GM23338 (cell line): ENCODE results near the gene SIX5. TPM values are rescaled to one million over a fixed set of nuclear protein-coding genes. Genes with fewer than 3 reads are reported as not detected.

Experiments used
- ATAC-seq: fragments of 200-7000 bp; cut with Tn5 transposase; 3 replicates; pipeline ENCODE4 v1.9.1; 2020
- DNase-seq: peaks from one replicate; pipeline ENCODE4 v3.0.0-alpha.2; 2015; ENCODE audit warnings: low spot score
- H2AFZ ChIP-seq: fragments of 200-600 bp; sonication (generic); 2 replicates; pipeline ENCODE4 v1.8.0; 2016; ENCODE audit warnings: antibody characterized with exemption, mild to moderate bottlenecking, moderate library complexity
- H3F3A ChIP-seq: fragments of 200-600 bp; sonication (generic); replicated peaks from 2 replicates; pipeline ENCODE4 v1.8.0; 2017; ENCODE audit warnings: antibody characterized with exemption, mixed run types, low read depth
- H3K27ac ChIP-seq: fragments of 200-600 bp; sonication (generic); 2 replicates; pipeline ENCODE4 v1.6.1; 2016; ENCODE audit warnings: low read depth
- H3K27me3 ChIP-seq: fragments of 200-600 bp; sonication (generic); 2 replicates; pipeline ENCODE4 v1.8.0; 2016; ENCODE audit warnings: mild to moderate bottlenecking, mixed run types, moderate library complexity; ENCODE audit not compliant: insufficient read depth
- H3K36me3 ChIP-seq: fragments of 200-600 bp; sonication (generic); 2 replicates; pipeline ENCODE4 v1.8.0; 2016; ENCODE audit warnings: mild to moderate bottlenecking; ENCODE audit not compliant: insufficient read depth
- H3K4me1 ChIP-seq: fragments of 200-600 bp; sonication (generic); 2 replicates; pipeline ENCODE4 v1.8.0; 2016; ENCODE audit warnings: mild to moderate bottlenecking, moderate library complexity; ENCODE audit not compliant: insufficient read depth
- H3K4me2 ChIP-seq: fragments of 200-600 bp; sonication (generic); 2 replicates; pipeline ENCODE4 v1.7.1; 2017; ENCODE audit warnings: mixed run types
- H3K4me3 ChIP-seq: fragments of 200-600 bp; sonication (generic); 2 replicates; pipeline ENCODE4 v1.6.1; 2016; ENCODE audit warnings: mixed run types
- H3K79me2 ChIP-seq: fragments of 200-600 bp; sonication (generic); replicated peaks from 2 replicates; pipeline ENCODE4 v1.8.0; 2017; ENCODE audit warnings: mild to moderate bottlenecking; ENCODE audit not compliant: insufficient read depth
- H3K9me2 ChIP-seq: fragments of 200-600 bp; sonication (generic); 2 replicates; pipeline ENCODE4 v1.8.0; 2017; ENCODE audit not compliant: insufficient read depth
- H4K20me1 ChIP-seq: fragments of 200-600 bp; sonication (generic); replicated peaks from 2 replicates; pipeline ENCODE4 v1.8.0; 2017; ENCODE audit warnings: mild to moderate bottlenecking; ENCODE audit not compliant: insufficient read depth
- H3K27ac Mint-ChIP-seq: 2 replicates; pipeline ENCODE4 v1.8.0; 2020; ENCODE audit warnings: inconsistent platforms, mild to moderate bottlenecking, moderate library complexity, mixed read lengths
- H3K27me3 Mint-ChIP-seq: 3 replicates; pipeline ENCODE4 v1.8.0; 2022; ENCODE audit warnings: low read depth, mild to moderate bottlenecking, moderate library complexity, mixed read lengths, inconsistent platforms; ENCODE audit not compliant: insufficient read depth, poor library complexity
- H3K36me3 Mint-ChIP-seq: 3 replicates; pipeline ENCODE4 v1.8.0; 2021; ENCODE audit warnings: low read depth, mild to moderate bottlenecking, inconsistent platforms, moderate library complexity, mixed read lengths
- H3K4me1 Mint-ChIP-seq: 3 replicates; pipeline ENCODE4 v1.8.0; 2020; ENCODE audit warnings: mild to moderate bottlenecking, inconsistent platforms, mixed read lengths
- H3K4me3 Mint-ChIP-seq: 3 replicates; pipeline ENCODE4 v1.8.0; 2021; ENCODE audit warnings: moderate library complexity, mild to moderate bottlenecking, inconsistent platforms, mixed read lengths
- H3K9me3 Mint-ChIP-seq: 3 replicates; pipeline ENCODE4 v1.8.0; 2020; ENCODE audit warnings: moderate library complexity, mild to moderate bottlenecking, inconsistent platforms, mixed read lengths
- CREB1 ChIP-seq: fragments of 250-450 bp; sonication (Bioruptor Pico); IDR thresholded peaks from 2 replicates; pipeline ENCODE4 v1.5.0; 2020; ENCODE audit warnings: low read depth, mild to moderate bottlenecking, moderate library complexity
- EZH2 ChIP-seq: fragments of 200-600 bp; sonication (generic); IDR thresholded peaks from one replicate; pipeline ENCODE4 v1.8.0; 2017; ENCODE audit warnings: antibody characterized with exemption, mild to moderate bottlenecking, low read depth; ENCODE audit not compliant: unreplicated experiment
- EZH2phosphoT487 ChIP-seq: fragments of 200-600 bp; sonication (generic); IDR thresholded peaks from one replicate; pipeline ENCODE4 v1.8.1; 2018; ENCODE audit warnings: antibody characterized with exemption; ENCODE audit not compliant: unreplicated experiment
- JUNB ChIP-seq: IDR thresholded peaks from one replicate; pipeline ENCODE4 v1.6.1; 2016; ENCODE audit warnings: antibody characterized with exemption; ENCODE audit not compliant: unreplicated experiment
- NANOG ChIP-seq: IDR thresholded peaks from 2 replicates; pipeline ENCODE4 v1.6.1; 2016; ENCODE audit warnings: antibody characterized with exemption, borderline replicate concordance
- POLR2AphosphoS5 ChIP-seq: IDR thresholded peaks from 2 replicates; pipeline ENCODE4 v1.6.1; 2016; ENCODE audit warnings: antibody characterized with exemption, low read depth
- REST ChIP-seq: IDR thresholded peaks from one replicate; pipeline ENCODE4 v1.6.1; 2018; ENCODE audit warnings: antibody characterized with exemption; ENCODE audit not compliant: unreplicated experiment
- STAT1 ChIP-seq: IDR thresholded peaks from one replicate; pipeline ENCODE4 v1.6.1; 2016; ENCODE audit warnings: antibody characterized with exemption; ENCODE audit not compliant: unreplicated experiment
- ZNF114 ChIP-seq: fragments of 250-450 bp; sonication (Bioruptor Pico); IDR thresholded peaks from 2 replicates; pipeline ENCODE4 v1.5.0; 2020; ENCODE audit warnings: mild to moderate bottlenecking, moderate library complexity
- ZNF331 ChIP-seq: fragments of 250-450 bp; sonication (Bioruptor Pico); IDR thresholded peaks from 2 replicates; pipeline ENCODE4 v1.5.0; 2020; ENCODE audit warnings: low read depth, mild to moderate bottlenecking, moderate library complexity
- ZNF462 ChIP-seq: fragments of 250-450 bp; sonication (Bioruptor Pico); IDR thresholded peaks from 2 replicates; pipeline ENCODE4 v1.5.0; 2020; ENCODE audit warnings: mild to moderate bottlenecking, moderate library complexity
- long read RNA-seq: library from polyadenylated mRNA; unstranded; transcript quantifications from one replicate; pipeline ENCODE4 v2.0.0, GENCODE V29; 2020; ENCODE audit not compliant: unreplicated experiment
- polyA plus RNA-seq: library from polyadenylated mRNA; unstranded; fragments of >200 nt; fragmentation: Nextera tagmentation; extraction: Ambion mirVana; gene quantifications from 2 replicates; pipeline ENCODE4 v1.2.1, GENCODE V29; 2016
- total RNA-seq: library from RNA; depleted of rRNA; stranded (reverse); fragments of >200 nt; shearing (Covaris generic); gene quantifications from 2 replicates; pipeline ENCODE4 v1.2.3, GENCODE V29; 2014; rRNA removed
- TF ChIP-seq, protein P1 (sequence below), 2 experiments: fragments of 200-600 bp in 1 of 2; sonication (generic) in 1 of 2; conservative IDR thresholded peaks; 2 replicates each; pipeline versions ENCODE4 v1.5.1 to v1.6.1; 2016 to 2017; ENCODE audit warnings: antibody characterized with exemption in 2 of 2, low read depth in 2 of 2, mild to moderate bottlenecking in 2 of 2, moderate library complexity in 1 of 2
- TF ChIP-seq, protein P2 (sequence below): IDR thresholded peaks from 2 replicates; pipeline ENCODE4 v1.6.1; 2016; ENCODE audit warnings: antibody characterized with exemption

The SIX5 gene
- 16.1 and 22.6 TPM in 2 replicates for total RNA-seq
- 10.1 and 12.4 TPM in 2 replicates for polyA plus RNA-seq
- long read RNA-seq = 0 reads

DNA sequence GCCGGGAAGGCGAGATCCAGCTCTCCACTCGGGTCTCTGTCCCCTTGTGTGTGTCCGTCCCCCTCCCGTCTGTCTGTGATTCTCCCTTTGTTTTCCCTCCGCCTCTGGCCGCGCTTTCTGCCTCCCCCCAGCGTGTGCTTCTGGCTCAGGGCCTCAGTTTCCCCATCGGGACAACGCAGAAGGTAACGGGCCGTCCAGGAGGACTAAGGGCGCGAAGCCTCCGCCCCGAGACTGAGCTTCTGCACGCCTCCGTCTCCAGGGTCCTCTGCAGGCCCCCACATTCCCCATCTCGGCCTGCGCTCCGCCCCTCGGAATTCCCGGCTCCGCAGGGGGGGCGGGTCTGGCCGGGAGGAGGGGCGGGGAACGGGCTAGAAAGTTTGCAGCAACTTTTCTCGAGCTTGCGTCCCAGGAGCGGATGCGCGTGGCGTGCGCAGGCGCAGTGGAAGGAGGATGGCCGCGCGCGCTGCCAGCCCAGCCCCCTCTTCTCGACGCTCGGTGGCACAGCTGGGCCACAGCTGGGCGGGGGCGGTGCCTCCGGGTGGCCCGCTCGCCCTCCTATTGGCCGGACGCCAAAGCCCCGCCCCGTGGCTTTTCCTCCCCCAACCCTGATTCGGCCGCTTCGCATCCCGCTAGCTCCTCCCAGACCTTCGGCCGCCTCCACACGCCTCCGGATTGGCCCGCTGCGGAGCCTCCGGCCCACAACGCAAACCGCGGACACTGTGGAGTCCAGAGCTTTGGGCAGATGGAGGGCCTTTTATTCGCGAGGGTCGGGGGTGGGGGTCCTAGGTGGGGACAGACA, at the start of gene SIX5:
SIX5 (minus strand) TSS at position 269 of the 799 bp plus-strand sequence. CDS start 408 bp downstream, outside the sequence.
- Mint-ChIP-seq H3K9me3 (no peaks in the 10 kb centered on the region), H3K4me3 (peak within 1 kb of the TSS; percentile 91), H3K4me1 (peaks cover 28% of the 10 kb centered on the region), H3K36me3 (peaks cover 15% of the 10 kb centered on the region), H3K27me3 (peaks cover 35% of the 10 kb centered on the region), H3K27ac (peak within 1 kb of the TSS; percentile 99)
- Histone ChIP-seq H3K27me3 (no peaks in the 10 kb centered on the region), H3F3A (peaks cover 25% of the 10 kb centered on the region), H2AFZ (no peak within 1 kb of the TSS), H4K20me1 (no peaks in the 10 kb centered on the region; the same call in 1 of the 2 replicates), H3K36me3 (0 out of 2 replicates have a peak, but pooled peaks cover 3% of the 10 kb centered on the region), H3K4me2 (peak within 1 kb of the TSS; percentile 99), H3K79me2 (no peaks in the 10 kb centered on the region), H3K4me3 (peak within 1 kb of the TSS; percentile 83), H3K9me2 (no peaks in the 10 kb centered on the region), H3K4me1 (peaks cover 33% of the 10 kb centered on the region), H3K27ac (peak within 1 kb of the TSS; percentile 100)
- TF ChIP-seq NANOG = no peak
- no peak for TF ChIP-seq ZNF331 (CRISPR knock-in tag)
- no peak for TF ChIP-seq JUNB
- no peak for TF ChIP-seq EZH2phosphoT487
- TF ChIP-seq, protein P1, sequence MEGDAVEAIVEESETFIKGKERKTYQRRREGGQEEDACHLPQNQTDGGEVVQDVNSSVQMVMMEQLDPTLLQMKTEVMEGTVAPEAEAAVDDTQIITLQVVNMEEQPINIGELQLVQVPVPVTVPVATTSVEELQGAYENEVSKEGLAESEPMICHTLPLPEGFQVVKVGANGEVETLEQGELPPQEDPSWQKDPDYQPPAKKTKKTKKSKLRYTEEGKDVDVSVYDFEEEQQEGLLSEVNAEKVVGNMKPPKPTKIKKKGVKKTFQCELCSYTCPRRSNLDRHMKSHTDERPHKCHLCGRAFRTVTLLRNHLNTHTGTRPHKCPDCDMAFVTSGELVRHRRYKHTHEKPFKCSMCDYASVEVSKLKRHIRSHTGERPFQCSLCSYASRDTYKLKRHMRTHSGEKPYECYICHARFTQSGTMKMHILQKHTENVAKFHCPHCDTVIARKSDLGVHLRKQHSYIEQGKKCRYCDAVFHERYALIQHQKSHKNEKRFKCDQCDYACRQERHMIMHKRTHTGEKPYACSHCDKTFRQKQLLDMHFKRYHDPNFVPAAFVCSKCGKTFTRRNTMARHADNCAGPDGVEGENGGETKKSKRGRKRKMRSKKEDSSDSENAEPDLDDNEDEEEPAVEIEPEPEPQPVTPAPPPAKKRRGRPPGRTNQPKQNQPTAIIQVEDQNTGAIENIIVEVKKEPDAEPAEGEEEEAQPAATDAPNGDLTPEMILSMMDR (conservative IDR thresholded peaks at IDR 0.05; ENCODE audit: low read depth in 2 of 2) = no peak
- no peak for TF ChIP-seq ZNF114
- no peak for TF ChIP-seq REST
- no peak for TF ChIP-seq EZH2
- TF ChIP-seq POLR2AphosphoS5 = peak; percentile 87
- TF ChIP-seq, protein P2, sequence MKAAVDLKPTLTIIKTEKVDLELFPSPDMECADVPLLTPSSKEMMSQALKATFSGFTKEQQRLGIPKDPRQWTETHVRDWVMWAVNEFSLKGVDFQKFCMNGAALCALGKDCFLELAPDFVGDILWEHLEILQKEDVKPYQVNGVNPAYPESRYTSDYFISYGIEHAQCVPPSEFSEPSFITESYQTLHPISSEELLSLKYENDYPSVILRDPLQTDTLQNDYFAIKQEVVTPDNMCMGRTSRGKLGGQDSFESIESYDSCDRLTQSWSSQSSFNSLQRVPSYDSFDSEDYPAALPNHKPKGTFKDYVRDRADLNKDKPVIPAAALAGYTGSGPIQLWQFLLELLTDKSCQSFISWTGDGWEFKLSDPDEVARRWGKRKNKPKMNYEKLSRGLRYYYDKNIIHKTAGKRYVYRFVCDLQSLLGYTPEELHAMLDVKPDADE = no peak
- peak; percentile 72 for TF ChIP-seq CREB1 (CRISPR knock-in tag)
- no peak for TF ChIP-seq STAT1
- TF ChIP-seq ZNF462 (CRISPR knock-in tag) = no peak
- DNase-seq (peak; percentile 99), ATAC-seq (peak; percentile 46)
